Lung (tissue), 12 donors: ENCODE measurements around the gene UST. TPM values are rescaled to one million over a fixed set of nuclear protein-coding genes. Genes with fewer than 3 reads are reported as not detected.

Experiments
- ATAC-seq: fragments of 200-7000 bp; cut with Tn5 transposase; one replicate; pipeline ENCODE4 v1.9.1; 2020; ENCODE audit warnings: moderate number of reproducible peaks; ENCODE audit not compliant: insufficient read depth, low FRiP score
- DNase-seq, 3 donors: peaks; one replicate each; pipeline ENCODE4 v3.0.0-alpha.2; 2013 to 2017
- H3K27ac ChIP-seq, 2 donors: one replicate each; pipeline ENCODE4 v1.5.1; 2013; ENCODE audit warnings: mild to moderate bottlenecking in 2 of 2, moderate library complexity in 2 of 2, control low read depth in 1 of 2, inconsistent platforms in 1 of 2, low read depth in 1 of 2, low read length in 1 of 2
- H3K27me3 ChIP-seq, 3 donors: one replicate each; pipeline ENCODE4 v1.5.1; 2013; ENCODE audit warnings: low read length in 2 of 3; ENCODE audit not compliant: control insufficient read depth in 3 of 3, insufficient read depth in 3 of 3
- H3K36me3 ChIP-seq, 4 donors: one replicate each; pipeline ENCODE4 v1.5.1; 2013; ENCODE audit warnings: low read length in 4 of 4, mild to moderate bottlenecking in 1 of 4, moderate library complexity in 1 of 4; ENCODE audit not compliant: control insufficient read depth in 4 of 4, insufficient read depth in 4 of 4
- H3K4me1 ChIP-seq, 5 donors: one replicate each; pipeline ENCODE4 v1.5.1; 2013; ENCODE audit warnings: low read length in 5 of 5, mild to moderate bottlenecking in 2 of 5, moderate library complexity in 1 of 5; ENCODE audit not compliant: control insufficient read depth in 5 of 5, insufficient read depth in 5 of 5
- H3K4me3 ChIP-seq: one replicate; pipeline ENCODE4 v1.5.1; 2013; ENCODE audit warnings: mild to moderate bottlenecking, control low read depth, moderate library complexity
- H3K9ac ChIP-seq, 2 donors: one replicate each; pipeline ENCODE4 v1.5.1; 2013; ENCODE audit warnings: low read length in 2 of 2, control low read depth in 1 of 2; ENCODE audit not compliant: insufficient read depth in 1 of 2
- H3K9me3 ChIP-seq, 4 donors: one replicate each; pipeline ENCODE4 v1.5.1; 2013; ENCODE audit warnings: low read length in 3 of 4, mild to moderate bottlenecking in 1 of 4, moderate library complexity in 1 of 4; ENCODE audit not compliant: control insufficient read depth in 4 of 4, insufficient read depth in 3 of 4
- CTCF ChIP-seq: IDR thresholded peaks from 2 replicates; pipeline ENCODE4 v1.5.1; 2012; ENCODE audit warnings: mild to moderate bottlenecking; ENCODE audit errors: control extremely low read depth, extremely low read depth
- WGBS, 2 donors: extraction: QIAGEN DNeasy Blood & Tissue Kit; methylation state at CpG; one replicate each; pipeline ENCODE4 v1.1.7; 2013; 5-methylcytosine and 5-hydroxymethylcytosine counted together
- polyA plus RNA-seq, 2 donors: library from polyadenylated mRNA; stranded (reverse); fragments of 200-250 nt; gene quantifications; one replicate each; pipeline ENCODE4 v1.2.1, GENCODE V29; 2013
- total RNA-seq, 2 donors: library from RNA; depleted of rRNA in 1 of 2; stranded (reverse); fragments of >200 nt in 1 of 2; gene quantifications; one replicate each; pipeline ENCODE4 v1.2.1, GENCODE V29; 2014 to 2021
- donor health status: control.
- donor health status: control.
- donor health status: Bipolar disorder and iron deficiency.
- donor health status: healthy.
- donor health status: DM: yes; HTN: yes; CAD: no.

The UST gene
- total and polyA plus RNA-seq, 4 donors = 4.5 to 24.0 (median 7.1) TPM

- Histone ChIP-seq H3K9ac (no peak overlapping the region), H3K4me3 (no peak overlapping the region), H3K9me3 (no peaks in the 10 kb centered on the region), H3K4me1 (peaks cover 0 to 23% (median 12%) of the 10 kb centered on the region in 5 donors), H3K27ac (no peak overlapping the region), H3K27me3 (no peaks in the 10 kb centered on the region), H3K36me3 (no peaks in the 10 kb centered on the region)
- no peak for TF ChIP-seq CTCF
- ATAC-seq (no peak), DNase-seq (no peak)
- WGBS, 2 donors = 77 to 80% methylated on average over 5 of the region's 5 CpGs
Measured at GRCh38 chr6:148864941-148865340, 118.1 kb downstream of the UST start.

GRCh38 chr6:148866657-148867268 is 119.9 kb downstream of the UST start:
- Histone ChIP-seq H3K27ac (no peak overlapping the region), H3K4me3 (no peak overlapping the region), H3K4me1 (peaks cover 0 to 25% (median 17%) of the 10 kb centered on the region in 5 donors), H3K36me3 (no peaks in the 10 kb centered on the region), H3K27me3 (no peaks in the 10 kb centered on the region), H3K9me3 (no peaks in the 10 kb centered on the region), H3K9ac (no peak overlapping the region)
- no peak for TF ChIP-seq CTCF
- no peak for ATAC-seq
- no peak for DNase-seq
- WGBS, 2 donors = 87 to 90% methylated on average over 5 of the region's 5 CpGs

DNA sequence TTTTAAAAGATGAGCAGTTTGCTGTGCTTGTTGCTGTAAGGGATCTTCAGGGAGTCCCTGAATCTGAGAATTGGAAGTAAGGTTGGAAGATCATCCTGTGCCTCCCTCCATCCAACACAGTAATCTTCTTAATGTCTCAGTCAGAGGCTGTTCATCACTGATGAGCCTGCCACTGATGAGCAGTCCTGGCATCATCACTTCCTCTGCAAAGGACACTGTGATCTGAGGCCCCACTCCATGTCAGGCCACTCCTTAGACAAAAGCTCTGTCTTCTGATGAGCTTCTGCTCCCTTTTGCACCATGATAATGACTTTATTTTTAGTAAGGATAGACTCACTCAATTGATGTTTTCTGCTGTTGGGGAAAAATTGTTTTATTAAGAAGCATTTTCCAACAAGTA is 121.0 kb downstream of the UST start:
- ATAC-seq (no peak), DNase-seq (no peak)
- no peak overlapping the region for H3K9ac ChIP-seq
- H3K27ac ChIP-seq = peak overlapping the region in 1 of 2 donors; percentile 13
- no peaks in the 10 kb centered on the region for H3K9me3 ChIP-seq
- H3K4me1 ChIP-seq = peaks cover 0 to 25% (median 17%) of the 10 kb centered on the region in 5 donors
- H3K27me3 ChIP-seq = no peaks in the 10 kb centered on the region
- no peaks in the 10 kb centered on the region for H3K36me3 ChIP-seq
- TF ChIP-seq CTCF = no peak
- no peak overlapping the region for H3K4me3 ChIP-seq

- ATAC-seq (no peak), DNase-seq (no peak)
- Histone ChIP-seq H3K36me3 (no peaks in the 10 kb centered on the region), H3K9me3 (no peaks in the 10 kb centered on the region), H3K9ac (no peak overlapping the region), H3K4me3 (no peak overlapping the region), H3K27ac (peak overlapping the region in 1 of 2 donors; percentile 13), H3K4me1 (peaks cover 0 to 25% (median 17%) of the 10 kb centered on the region in 5 donors), H3K27me3 (no peaks in the 10 kb centered on the region)
- 87 to 91% methylated on average over 5 of the region's 5 CpGs for WGBS, 2 donors
- TF ChIP-seq CTCF = no peak
Measured at GRCh38 chr6:148868314-148868713, 121.5 kb downstream of the UST start.
